Prostate gland (tissue), 2 donors: ENCODE measurements around the gene TMEM126A. TPM values are rescaled to one million over a fixed set of nuclear protein-coding genes. Genes with fewer than 3 reads are reported as not detected.
A peak's percentile ranks its signal among the peaks of the same experiment; 100 is the strongest.

Source experiments
- DNase-seq: peaks from one replicate; pipeline ENCODE4 v3.0.0-alpha.2; 2019; ENCODE audit warnings: low spot score
- H3K27ac ChIP-seq, 2 donors: fragments of 200-600 bp; sonication (generic); 2 replicates each; pipeline ENCODE4 v1.5.1; 2017 to 2019
- H3K27me3 ChIP-seq: fragments of 200-600 bp; sonication (generic); replicated peaks from 2 replicates; pipeline ENCODE4 v1.5.1; 2019; ENCODE audit not compliant: insufficient read depth
- H3K36me3 ChIP-seq, 2 donors: fragments of 200-600 bp; sonication (generic); 1 replicate in 1 of 2; 2 replicates in 1 of 2; pipeline versions ENCODE4 v1.5.1 to v1.8.1; 2017 to 2019
- H3K4me1 ChIP-seq: fragments of 200-600 bp; sonication (generic); replicated peaks from 2 replicates; pipeline ENCODE4 v1.5.1; 2019
- H3K4me3 ChIP-seq, 2 donors: fragments of 200-600 bp; sonication (generic); 2 replicates each; pipeline ENCODE4 v1.5.1; 2017 to 2019
- H3K9me3 ChIP-seq: fragments of 200-600 bp; sonication (generic); 2 replicates; pipeline ENCODE4 v1.5.1; 2017
- CTCF ChIP-seq, 4 experiments: fragments of 200-600 bp in 2 of 4; fragments of 450-650 bp in 2 of 4; sonication (generic) in 2 of 4; IDR thresholded peaks; 1 replicate in 3 of 4; 2 replicates in 1 of 4; pipeline ENCODE4 v1.5.1; 2016 to 2019; ENCODE audit warnings: antibody characterized with exemption in 4 of 4, mild to moderate bottlenecking in 2 of 4, moderate library complexity in 2 of 4
- POLR2A ChIP-seq: fragments of 450-650 bp; IDR thresholded peaks from one replicate; pipeline ENCODE4 v1.6.1; 2016; ENCODE audit warnings: antibody characterized with exemption, mild to moderate bottlenecking
- POLR2AphosphoS5 ChIP-seq: sonication (generic); formaldehyde crosslinking; IDR thresholded peaks from one replicate; pipeline ENCODE4 v1.6.1; 2017; ENCODE audit warnings: antibody characterized with exemption
- WGBS: methylation state at CpG from one replicate; pipeline ENCODE4 v1.1.5; 2018; 5-methylcytosine and 5-hydroxymethylcytosine counted together
- intact Hi-C: fragments of 100-400 bp; cut with DNase I; formaldehyde crosslinking; loops from one replicate; pipeline ENCODE4 v1.14.2; 2022
- total RNA-seq, 2 donors: library from RNA; depleted of rRNA; stranded (reverse); fragments of >200 nt; gene quantifications; one replicate each; pipeline ENCODE4 v1.1.0, GENCODE V29; 2016

The TMEM126A gene
- total RNA-seq, 2 donors from 2014 or later: 13.6 to 24.4 TPM

DNA sequence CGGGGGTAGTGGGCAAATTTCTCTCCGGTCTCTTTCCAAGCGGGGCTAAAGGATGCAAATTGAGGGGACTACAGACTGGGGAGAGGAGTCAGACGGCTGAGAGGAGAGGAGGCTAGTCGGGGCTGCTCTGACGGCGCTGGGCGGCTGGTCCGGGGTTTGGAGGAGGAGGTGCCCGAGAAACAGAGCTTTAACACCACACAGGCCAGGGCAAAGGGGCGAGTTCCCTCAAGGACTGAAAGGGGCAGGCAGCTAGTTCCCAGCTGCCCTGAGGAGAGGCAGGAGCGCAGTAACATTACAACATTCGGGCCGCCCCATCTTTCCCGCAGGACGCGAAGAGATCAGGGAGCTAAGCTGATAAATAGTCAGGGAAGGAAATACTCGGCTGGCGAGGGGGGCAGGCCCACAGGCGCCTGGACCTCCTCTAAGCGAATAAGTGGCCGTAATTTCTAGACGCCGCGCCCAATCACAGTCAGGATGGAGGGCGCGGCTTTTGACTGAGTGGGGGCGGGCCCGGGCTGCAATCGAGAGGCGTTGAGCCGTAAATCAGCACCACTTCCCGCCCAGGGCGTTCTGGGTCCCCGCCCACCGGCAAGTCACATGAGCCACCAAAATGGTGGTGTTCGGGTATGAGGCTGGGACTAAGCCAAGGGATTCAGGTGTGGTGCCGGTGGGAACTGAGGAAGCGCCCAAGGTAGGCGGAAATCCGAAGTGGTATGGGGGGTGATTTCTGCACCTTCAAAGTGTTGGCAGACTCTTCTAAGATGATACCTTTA is 19.6 kb upstream of the TMEM126A start, which contains the start of gene TMEM126B:
TMEM126B (plus strand) TSS at position 596 of the 773 bp plus-strand sequence; CDS start at position 611, 15 bp downstream.
- H3K27me3 ChIP-seq: no peaks in the 10 kb centered on the region
- peak within 1 kb of the TSS; percentile 59 to 66 for H3K4me3 ChIP-seq
- peak; percentile 99 for DNase-seq
- intact Hi-C loops: loop anchor here (2.0 to 5.0 kb wide), 3 partner anchors 19 to 59 kb away; partner anchors contain the start of genes CCDC89, CREBZF and TMEM126A
- H3K27ac ChIP-seq: peak within 1 kb of the TSS; percentile 89 to 92
- under 1% methylated on average over 41 of the region's 41 CpGs for WGBS
- TF ChIP-seq POLR2A (peak; percentile 94), POLR2AphosphoS5 (peak; percentile 97), CTCF (IDR thresholded peaks at IDR 0.05) (peak in 1 of 4 experiments; percentile 20)
- no peaks in the 10 kb centered on the region for H3K36me3 ChIP-seq
- no peaks in the 10 kb centered on the region for H3K4me1 ChIP-seq
- no peaks in the 10 kb centered on the region for H3K9me3 ChIP-seq

- DNase-seq: no peak
- 1% methylated on average over 13 of the region's 13 CpGs for whole genome bisulfite sequencing
- no peaks in the 10 kb centered on the region for H3K4me1 ChIP-seq
- H3K36me3 ChIP-seq: no peaks in the 10 kb centered on the region
- intact Hi-C loops: loop anchor here (2.0 to 5.0 kb wide), 3 partner anchors 18 to 58 kb away; partner anchors contain the start of genes CCDC89, CREBZF and TMEM126A
- peak overlapping the region; percentile 59 to 66 for H3K4me3 ChIP-seq
- TF ChIP-seq CTCF (IDR thresholded peaks at IDR 0.05) (no peak), POLR2AphosphoS5 (no peak), POLR2A (no peak)
- H3K27me3 ChIP-seq: no peaks in the 10 kb centered on the region
- no peaks in the 10 kb centered on the region for H3K9me3 ChIP-seq
- peak overlapping the region; percentile 89 to 92 for H3K27ac ChIP-seq
These were observed 18.9 kb upstream of the TMEM126A start for GRCh38 chr11:85628771-85629341.

GRCh38 chr11:85634747-85635146 is 13.0 kb upstream of the TMEM126A start:
- no peak for TF ChIP-seq CTCF (IDR thresholded peaks at IDR 0.05)
- no peak for TF ChIP-seq POLR2AphosphoS5
- no peak for TF ChIP-seq POLR2A
- Histone ChIP-seq H3K4me1 (no peaks in the 10 kb centered on the region), H3K27me3 (no peaks in the 10 kb centered on the region), H3K9me3 (no peaks in the 10 kb centered on the region), H3K36me3 (peaks cover 0 to 4% of the 10 kb centered on the region in 2 donors), H3K27ac (no peak overlapping the region), H3K4me3 (no peak overlapping the region)
- intact Hi-C loops: no loop called here
- no peak for DNase-seq
- 74% methylated on average over 3 of the region's 3 CpGs for WGBS

DNA sequence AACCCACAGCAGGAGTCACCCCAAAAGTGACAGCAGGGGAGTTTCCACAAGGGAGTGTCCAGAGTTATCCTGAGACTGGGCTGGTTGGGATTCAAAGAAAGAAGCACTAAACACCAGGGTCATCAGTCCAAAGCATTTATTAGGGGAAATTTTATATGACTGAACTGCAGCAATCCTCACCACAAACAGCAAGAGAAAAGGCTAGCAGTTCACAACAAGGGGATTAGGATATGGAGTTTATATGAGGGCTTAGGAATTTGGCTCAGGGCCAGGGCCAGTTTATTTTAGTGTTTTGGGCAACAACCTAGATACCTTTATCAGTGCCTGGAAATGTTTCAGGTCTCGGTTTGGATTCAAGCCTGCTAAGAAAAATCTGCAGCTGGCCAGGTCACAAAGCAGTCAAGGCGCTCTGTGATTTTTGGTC is 4.6 kb upstream of the TMEM126A start:
- Histone ChIP-seq H3K27ac (no peak overlapping the region), H3K27me3 (no peaks in the 10 kb centered on the region), H3K4me3 (no peak overlapping the region), H3K36me3 (no peaks in the 10 kb centered on the region), H3K4me1 (peaks cover 4% of the 10 kb centered on the region), H3K9me3 (no peaks in the 10 kb centered on the region)
- WGBS: 18% methylated on average over 2 of the region's 2 CpGs
- TF ChIP-seq CTCF (IDR thresholded peaks at IDR 0.05) (no peak), POLR2AphosphoS5 (no peak), POLR2A (no peak)
- DNase-seq: no peak
- intact Hi-C loops: no loop called here
